Adrenal gland (tissue), 5 donors: ENCODE data around the gene CCL14.

Source experiments
- POLR2A ChIP-seq, 2 donors: fragments of 450-650 bp; IDR thresholded peaks; one replicate each; pipeline ENCODE4 v1.6.1; 2017; ENCODE audit warnings: antibody characterized with exemption in 2 of 2, mild to moderate bottlenecking in 2 of 2, moderate library complexity in 1 of 2
- TF ChIP-seq, protein P1 (sequence below), 6 experiments: fragments of 450-650 bp in 4 of 6; fragments of 200-600 bp in 2 of 6; sonication (generic) in 1 of 6; IDR thresholded peaks; 1 replicate in 5 of 6; 2 replicates in 1 of 6; pipeline versions ENCODE4 v1.5.1 to v1.8.0; 2016 to 2021; ENCODE audit warnings: antibody characterized with exemption in 6 of 6, mild to moderate bottlenecking in 2 of 6, moderate library complexity in 1 of 6
- donor health status: DM: no; HTN: no; CAD: no.

DNA sequence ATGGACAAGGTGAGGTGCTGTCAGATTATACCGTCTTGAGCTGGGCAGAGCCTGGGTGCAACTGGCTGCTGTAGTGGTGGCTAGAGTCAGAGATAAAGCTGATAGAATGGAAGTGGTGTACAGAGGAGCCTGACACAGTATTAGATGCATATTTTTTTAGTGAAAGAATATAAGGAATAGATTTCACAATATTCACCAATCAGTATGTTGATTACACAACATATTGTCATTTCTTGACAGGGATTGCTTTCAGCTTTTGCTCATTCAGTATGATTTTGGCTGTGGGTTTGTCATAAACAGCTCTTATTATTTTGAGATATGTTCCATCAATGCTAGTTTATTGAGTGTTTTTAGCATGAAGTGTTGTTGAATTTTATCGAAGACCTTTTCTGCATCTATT lies 32.9 kb upstream of the CCL14 start:
- TF ChIP-seq, protein P1, sequence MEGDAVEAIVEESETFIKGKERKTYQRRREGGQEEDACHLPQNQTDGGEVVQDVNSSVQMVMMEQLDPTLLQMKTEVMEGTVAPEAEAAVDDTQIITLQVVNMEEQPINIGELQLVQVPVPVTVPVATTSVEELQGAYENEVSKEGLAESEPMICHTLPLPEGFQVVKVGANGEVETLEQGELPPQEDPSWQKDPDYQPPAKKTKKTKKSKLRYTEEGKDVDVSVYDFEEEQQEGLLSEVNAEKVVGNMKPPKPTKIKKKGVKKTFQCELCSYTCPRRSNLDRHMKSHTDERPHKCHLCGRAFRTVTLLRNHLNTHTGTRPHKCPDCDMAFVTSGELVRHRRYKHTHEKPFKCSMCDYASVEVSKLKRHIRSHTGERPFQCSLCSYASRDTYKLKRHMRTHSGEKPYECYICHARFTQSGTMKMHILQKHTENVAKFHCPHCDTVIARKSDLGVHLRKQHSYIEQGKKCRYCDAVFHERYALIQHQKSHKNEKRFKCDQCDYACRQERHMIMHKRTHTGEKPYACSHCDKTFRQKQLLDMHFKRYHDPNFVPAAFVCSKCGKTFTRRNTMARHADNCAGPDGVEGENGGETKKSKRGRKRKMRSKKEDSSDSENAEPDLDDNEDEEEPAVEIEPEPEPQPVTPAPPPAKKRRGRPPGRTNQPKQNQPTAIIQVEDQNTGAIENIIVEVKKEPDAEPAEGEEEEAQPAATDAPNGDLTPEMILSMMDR (IDR thresholded peaks at IDR 0.05), result no peak
- TF ChIP-seq POLR2A (IDR thresholded peaks at IDR 0.05), result no peak
